Measurements from ENCODE around the gene CSNK2B.

The CSNK2B gene

DNA sequence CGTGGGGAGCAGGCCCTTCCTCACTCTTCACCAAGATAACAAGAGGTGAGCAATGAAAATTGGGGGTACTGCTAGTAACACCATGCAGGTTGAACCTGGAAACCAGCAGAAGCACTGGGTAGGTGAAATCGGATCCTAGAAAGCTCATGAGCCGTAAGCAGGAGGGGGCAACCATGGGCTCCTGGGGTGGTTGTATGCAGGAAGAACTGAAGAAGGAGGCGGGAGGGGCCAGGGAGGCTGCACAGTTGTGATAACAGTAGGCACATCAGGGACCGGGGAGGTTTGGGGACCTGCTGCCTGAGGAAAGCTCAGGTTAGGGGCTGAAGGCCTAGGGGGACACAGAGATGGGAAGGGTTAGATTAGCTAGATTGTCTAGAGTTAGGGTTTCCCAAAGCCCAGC, 20.6 kb downstream of the CSNK2B start:
- DNase-seq (ENCODE audit: low read depth), result no peak
- no peak overlapping the region for H3K4me3 ChIP-seq (ENCODE audit: low read length)
- H3K27me3 ChIP-seq (replicated peaks; ENCODE audit: control insufficient read depth, insufficient read depth, low read length), result no peaks in the 10 kb centered on the region
- peaks cover 57% of the 10 kb centered on the region for H3K36me3 ChIP-seq (ENCODE audit: control insufficient read depth, insufficient read depth, low read length, severe bottlenecking)
- H3K9me3 ChIP-seq (ENCODE audit: control insufficient read depth, low read length), result no peaks in the 10 kb centered on the region
- peaks cover 3% of the 10 kb centered on the region for H3K4me1 ChIP-seq (ENCODE audit: control insufficient read depth, insufficient read depth, low read length)
- H3K9ac ChIP-seq (ENCODE audit: low read length), result no peak overlapping the region

DNA sequence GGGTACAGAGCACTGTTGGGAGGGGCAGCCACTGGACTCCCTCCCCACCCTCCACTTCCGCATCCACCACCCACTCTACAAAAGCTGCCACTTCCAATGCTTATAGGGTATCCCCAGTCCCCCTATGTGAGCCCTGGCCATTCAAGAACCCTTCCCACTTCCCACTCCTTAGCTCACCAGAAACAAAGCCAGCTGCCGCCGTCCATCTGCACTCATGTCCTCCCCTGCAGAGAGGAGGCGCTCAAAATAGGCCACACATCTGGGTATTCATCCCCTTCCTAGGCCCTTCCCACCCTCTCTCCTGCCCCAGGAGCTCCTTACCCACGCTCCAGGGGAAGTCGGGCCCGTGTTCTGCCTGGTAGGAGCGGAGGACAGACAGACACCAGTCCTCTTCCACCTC, 21.4 kb downstream of the CSNK2B start:
- Histone ChIP-seq H3K4me3 (ENCODE audit: low read length) (no peak overlapping the region), H3K36me3 (ENCODE audit: control insufficient read depth, insufficient read depth, low read length, severe bottlenecking) (peaks cover 62% of the 10 kb centered on the region), H3K27me3 (replicated peaks; ENCODE audit: control insufficient read depth, insufficient read depth, low read length) (no peaks in the 10 kb centered on the region), H3K9ac (ENCODE audit: low read length) (no peak overlapping the region), H3K4me1 (ENCODE audit: control insufficient read depth, insufficient read depth, low read length) (no peaks in the 10 kb centered on the region), H3K9me3 (ENCODE audit: control insufficient read depth, low read length) (no peaks in the 10 kb centered on the region)
- DNase-seq (ENCODE audit: low read depth), result no peak

DNA sequence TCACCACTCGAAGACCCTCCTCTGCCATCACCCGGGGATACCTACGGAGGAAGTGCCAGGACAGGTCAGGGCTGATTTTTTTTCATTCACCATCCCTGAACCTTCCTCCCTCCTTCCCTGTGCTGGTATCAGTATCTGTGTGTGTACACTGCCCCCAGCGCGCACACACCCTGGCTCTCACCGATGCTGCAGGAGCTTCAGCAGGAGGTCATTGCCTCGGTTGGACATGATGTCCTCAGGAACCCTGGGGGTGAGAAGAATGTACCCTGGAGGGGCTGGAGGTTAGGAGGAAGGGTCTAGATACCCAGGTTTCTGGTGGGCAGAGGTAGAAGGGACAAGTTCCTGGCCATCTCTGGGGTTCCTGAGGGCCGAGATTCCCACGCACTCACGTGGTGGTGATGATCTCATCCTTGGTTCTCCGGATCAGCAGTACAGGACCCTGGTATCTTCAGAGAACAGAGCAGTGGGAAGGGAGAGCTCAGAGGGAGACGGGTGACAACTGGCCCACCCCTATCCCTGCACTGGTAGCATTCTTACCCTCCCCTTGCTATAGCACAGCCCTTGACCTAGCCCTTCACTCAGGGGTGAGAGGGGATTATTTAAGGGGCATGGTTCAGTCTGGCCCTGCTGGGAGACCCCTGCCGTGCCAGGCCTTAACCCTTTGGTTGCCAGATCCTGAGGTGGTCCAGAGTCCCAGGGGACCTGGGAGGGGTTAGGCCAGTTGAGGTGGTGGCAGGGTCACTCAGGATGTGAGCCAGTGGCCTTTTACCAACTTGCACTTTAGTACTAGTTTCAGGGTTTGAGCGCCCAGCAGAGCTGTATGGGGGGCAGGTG, 22.2 kb downstream of the CSNK2B start:
- Histone ChIP-seq H3K9me3 (ENCODE audit: control insufficient read depth, low read length) (no peaks in the 10 kb centered on the region), H3K27me3 (replicated peaks; ENCODE audit: control insufficient read depth, insufficient read depth, low read length) (no peaks in the 10 kb centered on the region), H3K9ac (ENCODE audit: low read length) (no peak overlapping the region), H3K4me3 (ENCODE audit: low read length) (no peak overlapping the region), H3K36me3 (ENCODE audit: control insufficient read depth, insufficient read depth, low read length, severe bottlenecking) (peaks cover 70% of the 10 kb centered on the region), H3K4me1 (ENCODE audit: control insufficient read depth, insufficient read depth, low read length) (no peaks in the 10 kb centered on the region)
- DNase-seq (ENCODE audit: low read depth), result no peak

DNA sequence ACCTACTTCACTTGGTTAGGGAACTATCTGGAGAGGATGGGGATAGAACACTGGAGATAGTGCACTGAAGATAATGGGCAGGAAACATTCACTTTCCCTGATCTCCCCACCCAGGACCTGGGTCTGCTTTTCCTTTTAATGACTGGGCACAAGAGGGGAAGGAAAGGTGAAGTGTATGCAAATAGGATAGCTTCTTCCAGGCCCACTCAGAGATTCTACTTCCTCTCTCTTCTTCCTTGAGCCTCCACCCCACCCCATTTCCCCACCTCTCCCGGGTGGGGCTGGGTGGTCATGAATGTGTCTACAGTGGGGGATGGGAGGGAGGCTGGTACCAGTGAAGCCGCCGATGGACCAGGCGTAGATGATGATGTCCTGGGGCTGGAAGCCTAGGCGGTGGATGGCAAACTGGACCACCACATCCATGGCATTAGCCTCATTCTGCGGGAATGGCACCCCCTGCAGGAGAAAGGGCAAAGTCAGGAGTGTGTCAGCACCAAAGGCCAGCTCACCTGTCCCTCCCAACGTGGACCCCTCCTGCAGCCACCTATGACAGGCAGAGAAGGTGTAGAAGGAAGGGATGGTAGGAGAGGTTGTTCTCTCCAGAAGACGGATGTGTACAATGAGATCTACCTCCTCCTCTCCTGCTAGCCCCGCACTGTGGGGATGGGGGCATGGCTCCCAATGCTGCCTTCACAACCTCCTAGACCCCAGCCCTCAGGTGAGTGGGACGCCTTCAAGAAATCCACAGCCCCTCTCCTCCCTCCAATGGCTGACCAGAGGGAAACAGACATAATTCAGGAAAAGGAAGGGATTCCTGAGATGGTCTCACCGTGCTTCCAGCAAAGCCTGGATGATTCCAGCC, 23.6 kb downstream of the CSNK2B start:
- Histone ChIP-seq H3K4me3 (ENCODE audit: low read length) (no peak overlapping the region), H3K4me1 (ENCODE audit: control insufficient read depth, insufficient read depth, low read length) (no peaks in the 10 kb centered on the region), H3K9me3 (ENCODE audit: control insufficient read depth, low read length) (no peaks in the 10 kb centered on the region), H3K27me3 (replicated peaks; ENCODE audit: control insufficient read depth, insufficient read depth, low read length) (no peaks in the 10 kb centered on the region), H3K9ac (ENCODE audit: low read length) (no peak overlapping the region), H3K36me3 (ENCODE audit: control insufficient read depth, insufficient read depth, low read length, severe bottlenecking) (peaks cover 82% of the 10 kb centered on the region)
- no peak for DNase-seq (ENCODE audit: low read depth)

DNA sequence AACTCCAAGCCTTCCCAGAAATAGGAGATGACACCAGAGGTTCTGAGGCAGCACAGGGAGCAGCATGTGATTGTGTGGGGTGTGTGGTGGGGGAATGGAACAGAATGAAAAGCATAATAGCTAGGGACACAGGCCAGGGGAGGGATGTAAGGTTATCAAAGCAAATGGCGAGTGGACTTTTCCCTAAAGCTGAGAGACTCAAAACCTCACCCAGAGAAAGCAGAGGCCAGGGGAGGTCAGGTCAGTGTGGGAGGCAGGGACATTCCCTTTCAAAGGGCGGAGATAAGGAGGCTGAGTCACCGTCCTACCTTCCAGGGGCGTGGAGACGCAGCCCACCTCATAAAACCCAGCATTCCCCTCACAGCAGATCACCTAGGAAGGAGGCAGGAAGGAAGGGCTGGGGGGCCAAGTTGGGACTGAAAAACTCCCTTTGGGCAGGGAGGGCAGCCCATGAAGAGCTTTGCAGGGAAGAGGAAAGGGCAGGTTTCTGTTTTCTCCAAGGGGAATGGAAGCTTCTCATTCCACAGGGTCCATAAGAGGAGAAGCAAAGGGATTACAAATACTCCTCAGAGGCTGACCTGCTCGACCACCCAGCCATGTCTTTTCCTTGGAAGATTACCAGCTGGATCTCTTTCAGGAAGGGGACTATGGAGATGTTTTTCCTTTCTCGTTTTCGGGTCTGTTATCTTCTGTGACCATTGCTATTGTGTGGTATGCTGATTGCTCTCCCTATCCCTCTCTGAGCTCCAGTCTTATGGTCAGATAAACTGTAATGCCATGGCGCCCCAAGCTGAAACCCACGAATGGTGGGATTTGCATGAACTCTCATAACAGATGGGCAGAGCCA, 24.6 kb downstream of the CSNK2B start:
- Histone ChIP-seq H3K4me3 (ENCODE audit: low read length) (no peak overlapping the region), H3K9me3 (ENCODE audit: control insufficient read depth, low read length) (no peaks in the 10 kb centered on the region), H3K9ac (ENCODE audit: low read length) (no peak overlapping the region), H3K36me3 (ENCODE audit: control insufficient read depth, insufficient read depth, low read length, severe bottlenecking) (peaks cover 90% of the 10 kb centered on the region), H3K27me3 (replicated peaks; ENCODE audit: control insufficient read depth, insufficient read depth, low read length) (no peaks in the 10 kb centered on the region), H3K4me1 (ENCODE audit: control insufficient read depth, insufficient read depth, low read length) (no peaks in the 10 kb centered on the region)
- DNase-seq (ENCODE audit: low read depth), result no peak

DNA sequence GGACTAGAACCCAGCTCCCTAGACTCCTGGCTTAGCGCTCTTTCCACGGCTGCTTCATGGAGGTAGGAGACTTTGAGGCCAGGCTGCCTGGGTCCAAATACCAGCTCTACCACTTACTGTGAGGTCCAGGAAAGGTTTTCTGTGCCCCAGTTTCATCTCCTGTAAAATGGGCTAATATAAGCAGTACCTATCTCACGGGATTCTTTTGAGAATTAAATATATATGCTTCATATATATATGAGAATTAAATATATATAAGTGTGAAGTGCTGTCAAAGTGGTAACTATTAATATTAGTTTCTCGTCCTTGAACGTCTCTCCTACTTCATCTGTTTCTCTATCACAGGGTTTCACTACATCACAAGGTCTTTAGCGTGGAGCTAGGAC, 25.2 kb downstream of the CSNK2B start:
- H3K27me3 ChIP-seq (replicated peaks; ENCODE audit: control insufficient read depth, insufficient read depth, low read length), result no peaks in the 10 kb centered on the region
- no peak for DNase-seq (ENCODE audit: low read depth)
- peaks cover 86% of the 10 kb centered on the region for H3K36me3 ChIP-seq (ENCODE audit: control insufficient read depth, insufficient read depth, low read length, severe bottlenecking)

DNA sequence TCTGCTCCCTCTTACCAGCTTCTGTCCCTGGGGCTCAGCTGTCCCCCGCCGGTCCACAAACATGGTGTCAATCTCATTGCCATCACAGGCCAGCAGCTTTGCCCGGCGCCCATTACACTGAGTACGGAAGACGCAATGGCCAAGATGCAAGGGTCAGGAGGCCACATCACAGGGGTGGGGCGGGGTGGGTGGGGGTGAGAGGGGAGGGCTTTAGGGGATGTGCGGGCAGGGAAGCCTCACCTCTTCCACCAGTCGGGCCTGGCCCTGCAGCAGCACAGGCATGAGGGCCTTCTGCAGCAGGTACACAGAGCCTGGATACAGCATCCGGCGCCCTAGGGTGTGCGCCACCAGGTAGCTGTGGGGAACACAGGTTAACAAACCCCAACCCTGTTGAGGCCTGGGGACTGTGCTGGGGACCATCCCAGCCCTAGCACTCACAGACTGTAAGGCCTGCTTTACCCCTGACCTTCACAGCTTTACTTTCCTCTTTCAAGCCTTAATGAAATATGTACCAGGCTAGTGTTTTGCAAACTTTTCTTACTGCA, 25.8 kb downstream of the CSNK2B start:
- Histone ChIP-seq H3K4me3 (ENCODE audit: low read length) (no peak overlapping the region), H3K9ac (ENCODE audit: low read length) (no peak overlapping the region), H3K9me3 (ENCODE audit: control insufficient read depth, low read length) (no peaks in the 10 kb centered on the region), H3K27me3 (replicated peaks; ENCODE audit: control insufficient read depth, insufficient read depth, low read length) (no peaks in the 10 kb centered on the region), H3K4me1 (ENCODE audit: control insufficient read depth, insufficient read depth, low read length) (no peaks in the 10 kb centered on the region), H3K36me3 (ENCODE audit: control insufficient read depth, insufficient read depth, low read length, severe bottlenecking) (peaks cover 82% of the 10 kb centered on the region)
- no peak for DNase-seq (ENCODE audit: low read depth)

More for the DNA sequence above, 25.2 kb downstream of the CSNK2B start:
- H3K4me3 ChIP-seq (ENCODE audit: low read length), result no peak overlapping the region
- H3K4me1 ChIP-seq (ENCODE audit: control insufficient read depth, insufficient read depth, low read length), result no peaks in the 10 kb centered on the region
- H3K9ac ChIP-seq (ENCODE audit: low read length), result no peak overlapping the region
- no peaks in the 10 kb centered on the region for H3K9me3 ChIP-seq (ENCODE audit: control insufficient read depth, low read length)

DNA sequence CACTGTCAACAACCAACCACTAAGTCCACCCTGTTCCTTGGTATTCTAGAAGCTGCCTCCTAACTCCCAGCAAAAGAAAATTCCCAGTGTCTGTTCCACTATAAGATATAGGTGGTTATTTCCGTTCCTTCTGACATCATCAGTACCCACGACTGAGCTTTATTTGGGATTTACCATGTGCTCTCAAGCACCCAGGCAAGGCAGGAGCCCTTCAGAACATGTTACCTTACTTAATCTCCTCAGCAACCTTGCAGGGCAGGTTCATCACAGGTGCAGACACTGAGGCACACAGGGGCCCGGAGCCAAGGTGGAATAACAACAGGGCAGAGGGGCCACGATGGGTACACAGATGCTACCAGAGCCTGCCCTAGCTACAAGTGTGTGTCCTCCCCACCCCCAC, 26.5 kb downstream of the CSNK2B start:
- Histone ChIP-seq H3K4me1 (ENCODE audit: control insufficient read depth, insufficient read depth, low read length) (no peaks in the 10 kb centered on the region), H3K36me3 (ENCODE audit: control insufficient read depth, insufficient read depth, low read length, severe bottlenecking) (peaks cover 82% of the 10 kb centered on the region), H3K9me3 (ENCODE audit: control insufficient read depth, low read length) (no peaks in the 10 kb centered on the region), H3K27me3 (replicated peaks; ENCODE audit: control insufficient read depth, insufficient read depth, low read length) (no peaks in the 10 kb centered on the region), H3K9ac (ENCODE audit: low read length) (no peak overlapping the region), H3K4me3 (ENCODE audit: low read length) (no peak overlapping the region)
- no peak for DNase-seq (ENCODE audit: low read depth)

DNA sequence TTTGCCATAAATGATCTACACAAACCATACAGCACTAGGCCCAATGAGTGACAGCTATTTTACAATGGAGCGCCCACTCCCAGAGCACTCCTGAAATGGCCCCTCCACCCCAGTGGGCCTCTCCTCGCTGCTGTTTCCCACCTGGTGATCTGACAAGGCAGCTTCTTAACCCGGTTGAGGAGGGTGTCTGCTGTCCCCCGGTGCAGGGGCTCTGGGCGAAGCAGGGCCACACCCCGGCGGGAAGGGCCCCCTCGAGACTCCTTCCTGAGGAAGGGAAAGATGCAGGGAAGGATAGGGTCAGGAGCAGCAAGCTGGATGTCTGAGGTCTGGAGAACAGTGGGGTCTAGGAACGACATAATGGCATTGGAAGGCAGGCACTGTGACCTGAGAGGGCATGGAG, 27.0 kb downstream of the CSNK2B start:
- Histone ChIP-seq H3K27me3 (replicated peaks; ENCODE audit: control insufficient read depth, insufficient read depth, low read length) (no peaks in the 10 kb centered on the region), H3K36me3 (ENCODE audit: control insufficient read depth, insufficient read depth, low read length, severe bottlenecking) (peaks cover 80% of the 10 kb centered on the region), H3K9me3 (ENCODE audit: control insufficient read depth, low read length) (no peaks in the 10 kb centered on the region), H3K4me1 (ENCODE audit: control insufficient read depth, insufficient read depth, low read length) (no peaks in the 10 kb centered on the region), H3K9ac (ENCODE audit: low read length) (no peak overlapping the region), H3K4me3 (ENCODE audit: low read length) (no peak overlapping the region)
- DNase-seq (ENCODE audit: low read depth), result no peak

DNA sequence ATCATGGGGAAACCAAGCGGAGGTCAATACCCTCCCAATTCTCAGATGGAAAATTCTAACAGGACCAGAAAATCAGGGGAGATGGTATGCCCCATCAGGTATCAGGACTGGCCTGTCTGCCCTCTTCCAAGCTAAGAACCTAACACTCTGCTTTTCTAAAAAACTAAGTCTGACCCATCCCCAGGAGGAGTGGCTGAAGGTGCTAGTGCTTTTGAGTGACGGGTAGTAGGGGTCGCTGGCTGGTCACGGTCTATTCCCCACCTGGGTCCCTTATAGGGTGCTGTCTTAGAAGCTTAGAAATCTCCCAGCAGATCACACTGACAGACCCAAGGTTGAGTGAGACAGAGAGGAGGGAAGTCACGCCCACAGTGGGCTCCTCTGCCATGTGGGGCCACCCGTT, 27.7 kb downstream of the CSNK2B start:
- Histone ChIP-seq H3K9ac (ENCODE audit: low read length) (no peak overlapping the region), H3K9me3 (ENCODE audit: control insufficient read depth, low read length) (no peaks in the 10 kb centered on the region), H3K4me1 (ENCODE audit: control insufficient read depth, insufficient read depth, low read length) (no peaks in the 10 kb centered on the region), H3K36me3 (ENCODE audit: control insufficient read depth, insufficient read depth, low read length, severe bottlenecking) (peaks cover 76% of the 10 kb centered on the region), H3K27me3 (replicated peaks; ENCODE audit: control insufficient read depth, insufficient read depth, low read length) (no peaks in the 10 kb centered on the region), H3K4me3 (ENCODE audit: low read length) (no peak overlapping the region)
- DNase-seq (ENCODE audit: low read depth), result no peak

DNA sequence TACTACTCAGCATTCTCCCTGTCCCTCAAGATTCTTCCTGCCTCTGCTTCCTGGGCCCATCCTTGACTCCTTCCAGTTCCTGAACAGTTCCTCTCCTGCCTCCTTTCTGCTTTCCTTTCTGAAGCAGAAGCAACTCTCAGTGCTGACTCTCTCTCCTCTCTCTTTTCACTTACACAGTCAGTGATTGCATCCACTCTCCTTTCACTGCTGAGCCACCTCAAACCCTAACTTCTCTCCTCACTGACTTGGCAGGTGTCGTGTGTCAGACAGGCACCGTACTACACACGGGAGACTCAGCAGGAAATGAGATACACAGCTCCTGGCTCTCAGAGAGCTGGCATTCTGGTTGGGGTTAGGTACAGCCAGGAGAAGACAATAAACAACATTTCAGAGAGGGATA, 31.7 kb downstream of the CSNK2B start:
- Histone ChIP-seq H3K4me3 (ENCODE audit: low read length) (no peak overlapping the region), H3K36me3 (ENCODE audit: control insufficient read depth, insufficient read depth, low read length, severe bottlenecking) (peaks cover 40% of the 10 kb centered on the region), H3K9me3 (ENCODE audit: control insufficient read depth, low read length) (no peaks in the 10 kb centered on the region)

More for the DNA sequence above, 31.7 kb downstream of the CSNK2B start:
- no peak for DNase-seq (ENCODE audit: low read depth)
- Histone ChIP-seq H3K27me3 (replicated peaks; ENCODE audit: control insufficient read depth, insufficient read depth, low read length) (no peaks in the 10 kb centered on the region), H3K9ac (ENCODE audit: low read length) (no peak overlapping the region), H3K4me1 (ENCODE audit: control insufficient read depth, insufficient read depth, low read length) (peaks cover 13% of the 10 kb centered on the region)
